Measurements from ENCODE around the gene RPRD1B. TPM values are rescaled to one million over a fixed set of nuclear protein-coding genes. Genes with fewer than 3 reads are reported as not detected.

Gene RPRD1B
- 12.0 and 19.0 TPM in 2 replicates for total RNA-seq

GRCh38 chr20:38033330-38034107, at the start of gene RPRD1B, which contains the start of gene TTI1:
Gene RPRD1B (plus strand): TSS chr20:38033746. CDS start chr20:38033948, 202 bp downstream.
Gene TTI1 (minus strand): TSS chr20:38033456. CDS start chr20:38013816, 19,640 bp downstream.

Other genes starting within 250 kb of the RPRD1B start
- not detected in 2 replicates for gene VSTM2L, start 130.6 kb upstream of the RPRD1B start, total RNA-seq
- 15.6 and 21.4 TPM in 2 replicates for gene TTI1, start 290 bp upstream of the RPRD1B start, total RNA-seq
- 325 and 632 TPM in 2 replicates for gene TGM2, start 131.5 kb downstream of the RPRD1B start, total RNA-seq
- under 0.01 and 0.30 TPM in 2 replicates for gene KIAA1755, start 227.0 kb downstream of the RPRD1B start, total RNA-seq